ENCODE results near the gene CP. TPM values are rescaled to one million over a fixed set of nuclear protein-coding genes. Genes with fewer than 3 reads are reported as not detected.

Gene CP
- total RNA-seq, 5 donors from 2014 or later (not counting 1 experiment from before 2014, with no cell fraction given) = 0.69 to 1.9 (median 0.73) TPM; not detected in 2

DNA sequence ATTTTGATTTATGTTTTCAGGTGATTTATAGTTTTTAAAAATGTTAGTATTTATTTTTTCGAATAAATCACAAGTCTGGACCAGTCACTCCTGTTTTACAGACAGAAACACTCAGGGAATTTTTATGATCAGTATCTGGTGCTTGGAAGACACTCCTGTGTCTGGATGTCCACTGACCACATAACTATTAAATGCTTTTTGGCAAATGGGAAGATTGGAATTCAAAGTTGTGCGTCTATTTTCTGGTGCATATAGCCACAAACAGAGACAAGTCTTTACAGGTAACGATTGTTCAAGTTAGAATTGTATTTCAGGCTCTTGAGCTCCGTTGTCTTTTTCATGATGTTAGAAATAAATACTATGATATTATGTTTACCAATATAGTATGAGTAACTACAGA, 12.2 kb downstream of the CP start:
- Histone ChIP-seq H3K4me3 (ENCODE audit: control insufficient read depth in 1 of 2, extremely low read depth in 1 of 2, low read length in 1 of 2) (no peak overlapping the region), H3K27ac (ENCODE audit: low read length) (no peak overlapping the region), H3K9me3 (no peaks in the 10 kb centered on the region), H3K36me3 (ENCODE audit: control insufficient read depth in 2 of 2, extremely low read depth in 1 of 2, insufficient read depth in 1 of 2, low read length in 1 of 2) (no peaks in the 10 kb centered on the region), H3K4me1 (ENCODE audit: control insufficient read depth in 1 of 2, extremely low read depth in 1 of 2, insufficient read depth in 2 of 2, low read length in 2 of 2) (no peaks in the 10 kb centered on the region), H3K27me3 (replicated peaks in 1 of 2; ENCODE audit: control insufficient read depth in 2 of 2, extremely low read depth in 1 of 2, insufficient read depth in 2 of 2, low read length in 1 of 2) (no peaks in the 10 kb centered on the region)
- ChIA-PET POLR2A (no interaction called here), CTCF (interaction anchor here in 1 of 2 donors (0.7 kb wide), 1 partner anchor 218 kb away, joined by 3 read pairs; no protein-coding TSS in a partner anchor)
- Mint-ChIP-seq H3K4me1 (no peaks in the 10 kb centered on the region), H3K9me3 (no peaks in the 10 kb centered on the region), H3K27ac (no peak overlapping the region), H3K27me3 (peaks cover 6 to 13% of the 10 kb centered on the region in 2 donors), H3K36me3 (no peaks in the 10 kb centered on the region), H3K4me3 (no peak overlapping the region)
- WGBS (ENCODE audit: insufficient coverage) = no CpG with 5 or more reads among the region's 4 CpGs
- DNase-seq (no peak), ATAC-seq (replicated peaks in 1 of 4) (no peak)

DNA sequence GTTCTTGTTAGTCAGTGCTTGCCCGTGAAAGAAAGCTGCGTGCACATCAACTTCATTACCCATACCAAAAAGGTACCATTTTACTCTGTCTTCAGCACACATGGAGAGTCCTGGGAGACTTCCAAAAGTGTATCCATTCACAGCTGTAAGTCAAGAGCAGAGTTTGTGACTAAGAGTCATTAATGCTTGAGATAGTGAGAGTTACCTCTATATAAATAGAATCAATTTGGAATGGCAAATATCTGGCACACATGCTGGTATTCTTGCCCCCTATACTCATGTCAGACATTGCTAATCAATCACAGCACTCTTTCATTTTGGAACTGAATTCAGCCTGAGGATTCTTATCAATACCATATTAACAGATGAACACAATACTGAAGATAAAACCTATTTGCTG, 14.2 kb downstream of the CP start:
- no CpG with 5 or more reads among the region's 2 CpGs for WGBS (ENCODE audit: insufficient coverage)
- DNase-seq (no peak), ATAC-seq (replicated peaks in 1 of 4) (no peak)
- Histone ChIP-seq H3K27me3 (replicated peaks in 1 of 2; ENCODE audit: control insufficient read depth in 2 of 2, extremely low read depth in 1 of 2, insufficient read depth in 2 of 2, low read length in 1 of 2) (peaks cover 0 to 5% of the 10 kb centered on the region in 2 experiments), H3K36me3 (ENCODE audit: control insufficient read depth in 2 of 2, extremely low read depth in 1 of 2, insufficient read depth in 1 of 2, low read length in 1 of 2) (no peaks in the 10 kb centered on the region), H3K27ac (ENCODE audit: low read length) (no peak overlapping the region), H3K9me3 (no peaks in the 10 kb centered on the region), H3K4me3 (ENCODE audit: control insufficient read depth in 1 of 2, extremely low read depth in 1 of 2, low read length in 1 of 2) (no peak overlapping the region), H3K4me1 (ENCODE audit: control insufficient read depth in 1 of 2, extremely low read depth in 1 of 2, insufficient read depth in 2 of 2, low read length in 2 of 2) (peaks cover 0 to 5% of the 10 kb centered on the region in 2 experiments)
- H3K27me3 Mint-ChIP-seq = peaks cover 6 to 20% of the 10 kb centered on the region in 2 donors
- ChIA-PET POLR2A (no interaction called here), CTCF (no interaction called here)
- H3K27ac Mint-ChIP-seq = no peak overlapping the region
- H3K36me3 Mint-ChIP-seq = no peaks in the 10 kb centered on the region
- H3K9me3 Mint-ChIP-seq = no peaks in the 10 kb centered on the region
- peaks cover 0 to 6% (median 6%) of the 10 kb centered on the region in 3 donors for H3K4me1 Mint-ChIP-seq
- H3K4me3 Mint-ChIP-seq = no peak overlapping the region

DNA sequence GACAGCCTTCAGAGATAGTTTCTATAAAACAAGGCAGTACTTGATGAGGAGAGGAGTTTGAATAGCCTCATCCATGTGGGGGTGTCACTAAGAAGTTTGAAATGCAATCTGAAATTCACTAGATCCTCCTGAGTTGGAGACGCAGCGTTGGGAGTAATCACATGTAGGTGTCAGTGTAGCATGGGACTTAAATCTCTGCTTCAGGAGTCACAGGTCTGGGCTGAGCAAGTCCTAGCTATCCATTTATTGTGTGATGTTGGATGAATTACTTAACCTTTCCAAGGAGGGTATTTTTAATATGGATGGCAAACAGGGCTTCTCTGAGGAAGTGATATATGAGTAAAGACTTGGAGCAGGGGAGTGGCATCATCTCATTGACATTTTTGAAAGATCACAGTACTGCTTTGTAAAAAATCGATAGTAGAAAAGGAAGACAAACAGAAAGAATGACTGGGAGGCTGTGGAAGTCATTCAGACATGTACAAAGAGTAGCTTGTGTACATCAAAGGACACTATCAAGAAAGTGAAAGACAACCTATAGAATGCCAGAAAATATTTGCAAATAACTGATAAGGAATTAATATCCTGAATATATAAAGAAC, 17.1 kb downstream of the CP start:
- Mint-ChIP-seq H3K27ac (no peak overlapping the region), H3K4me3 (no peak overlapping the region), H3K9me3 (no peaks in the 10 kb centered on the region), H3K36me3 (no peaks in the 10 kb centered on the region), H3K27me3 (peaks cover 0 to 19% of the 10 kb centered on the region in 2 donors), H3K4me1 (peaks cover 0 to 6% (median 6%) of the 10 kb centered on the region in 3 donors)
- ChIA-PET CTCF (no interaction called here), POLR2A (no interaction called here)
- Histone ChIP-seq H3K4me1 (ENCODE audit: control insufficient read depth in 1 of 2, extremely low read depth in 1 of 2, insufficient read depth in 2 of 2, low read length in 2 of 2) (peaks cover 0 to 5% of the 10 kb centered on the region in 2 experiments), H3K9me3 (no peaks in the 10 kb centered on the region), H3K27ac (ENCODE audit: low read length) (no peak overlapping the region), H3K36me3 (ENCODE audit: control insufficient read depth in 2 of 2, extremely low read depth in 1 of 2, insufficient read depth in 1 of 2, low read length in 1 of 2) (no peaks in the 10 kb centered on the region), H3K27me3 (replicated peaks in 1 of 2; ENCODE audit: control insufficient read depth in 2 of 2, extremely low read depth in 1 of 2, insufficient read depth in 2 of 2, low read length in 1 of 2) (peaks cover 0 to 5% of the 10 kb centered on the region in 2 experiments), H3K4me3 (ENCODE audit: control insufficient read depth in 1 of 2, extremely low read depth in 1 of 2, low read length in 1 of 2) (no peak overlapping the region)
- ATAC-seq (replicated peaks in 1 of 4) (no peak), DNase-seq (no peak)
- WGBS (ENCODE audit: insufficient coverage) = 100% methylated on average over 2 of the region's 3 CpGs

DNA sequence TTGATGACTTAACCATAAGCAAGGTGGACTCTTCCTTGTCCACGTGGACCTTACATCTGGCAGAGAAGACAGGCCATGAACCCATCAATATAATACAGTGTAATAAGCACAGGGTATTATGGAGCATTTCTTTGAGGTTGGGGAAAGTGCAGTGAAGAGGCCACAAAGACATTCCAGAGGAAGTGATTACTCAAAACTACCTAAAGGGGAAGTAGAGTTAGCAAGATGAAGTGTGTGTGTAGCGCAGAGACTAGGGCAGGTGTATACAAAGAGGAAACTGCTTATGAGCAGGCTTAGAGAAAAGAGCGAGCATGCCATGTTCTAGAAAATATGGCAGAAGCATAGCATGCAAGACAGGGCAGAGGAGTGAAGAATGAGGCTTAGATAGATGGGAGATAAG, 17.9 kb downstream of the CP start:
- Histone ChIP-seq H3K4me1 (ENCODE audit: control insufficient read depth in 1 of 2, extremely low read depth in 1 of 2, insufficient read depth in 2 of 2, low read length in 2 of 2) (peaks cover 0 to 5% of the 10 kb centered on the region in 2 experiments), H3K27ac (ENCODE audit: low read length) (no peak overlapping the region), H3K9me3 (no peaks in the 10 kb centered on the region), H3K27me3 (replicated peaks in 1 of 2; ENCODE audit: control insufficient read depth in 2 of 2, extremely low read depth in 1 of 2, insufficient read depth in 2 of 2, low read length in 1 of 2) (peaks cover 0 to 5% of the 10 kb centered on the region in 2 experiments), H3K36me3 (ENCODE audit: control insufficient read depth in 2 of 2, extremely low read depth in 1 of 2, insufficient read depth in 1 of 2, low read length in 1 of 2) (no peaks in the 10 kb centered on the region), H3K4me3 (ENCODE audit: control insufficient read depth in 1 of 2, extremely low read depth in 1 of 2, low read length in 1 of 2) (no peak overlapping the region)
- no peaks in the 10 kb centered on the region for H3K9me3 Mint-ChIP-seq
- WGBS (ENCODE audit: insufficient coverage) = 0% methylated on average over 1 of the region's 3 CpGs
- no peak overlapping the region for H3K4me3 Mint-ChIP-seq
- DNase-seq (no peak), ATAC-seq (replicated peaks in 1 of 4) (no peak)
- no peak overlapping the region for H3K27ac Mint-ChIP-seq
- no peaks in the 10 kb centered on the region for H3K36me3 Mint-ChIP-seq
- peaks cover 0 to 15% of the 10 kb centered on the region in 2 donors for H3K27me3 Mint-ChIP-seq
- peaks cover 0 to 6% (median 6%) of the 10 kb centered on the region in 3 donors for H3K4me1 Mint-ChIP-seq
- POLR2A ChIA-PET = no interaction called here
- CTCF ChIA-PET = no interaction called here

DNA sequence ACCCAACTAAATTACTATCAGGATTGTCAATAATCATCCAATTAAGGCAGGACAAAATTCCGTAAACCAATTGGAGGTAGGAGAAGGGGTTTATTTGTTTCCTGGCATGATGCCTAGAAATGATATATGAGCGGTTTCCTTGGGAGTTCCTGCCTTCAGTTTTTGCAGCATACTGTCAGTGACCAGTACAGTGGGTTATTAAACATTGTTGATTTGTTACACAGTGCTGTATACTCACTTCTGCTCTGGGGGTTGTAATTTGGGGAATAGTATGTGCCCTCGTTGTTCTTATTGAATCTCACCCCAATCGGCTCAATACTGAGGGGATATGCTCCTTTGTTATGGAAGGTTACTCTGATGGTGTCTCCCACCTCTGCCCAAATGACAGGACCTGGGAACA, 22.2 kb downstream of the CP start:
- H3K36me3 Mint-ChIP-seq = no peaks in the 10 kb centered on the region
- DNase-seq = no peak

DNA sequence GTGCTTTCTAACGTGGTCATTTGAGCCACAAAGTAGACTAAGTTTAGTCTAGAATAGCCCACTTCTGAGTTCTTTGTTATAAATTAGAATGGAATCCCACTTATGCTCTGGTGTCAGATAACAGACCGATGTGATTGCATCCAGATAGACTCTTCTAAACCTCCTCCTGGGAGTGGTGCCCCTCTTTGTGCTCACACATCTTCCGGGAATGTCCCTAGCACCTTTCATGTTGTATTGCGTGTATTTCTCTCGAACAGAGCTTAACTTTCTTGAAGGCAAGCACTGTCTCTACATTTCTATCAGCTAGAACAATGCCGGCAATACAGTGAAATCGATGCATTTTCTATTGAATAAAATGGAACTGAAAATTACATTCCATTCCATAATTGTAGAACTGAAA, 23.0 kb downstream of the CP start:
- Histone ChIP-seq H3K27ac (ENCODE audit: low read length) (no peak overlapping the region), H3K36me3 (ENCODE audit: control insufficient read depth in 2 of 2, extremely low read depth in 1 of 2, insufficient read depth in 1 of 2, low read length in 1 of 2) (no peaks in the 10 kb centered on the region), H3K4me3 (ENCODE audit: control insufficient read depth in 1 of 2, extremely low read depth in 1 of 2, low read length in 1 of 2) (no peak overlapping the region), H3K4me1 (ENCODE audit: control insufficient read depth in 1 of 2, extremely low read depth in 1 of 2, insufficient read depth in 2 of 2, low read length in 2 of 2) (peaks cover 0 to under 1% of the 10 kb centered on the region in 2 experiments), H3K27me3 (replicated peaks in 1 of 2; ENCODE audit: control insufficient read depth in 2 of 2, extremely low read depth in 1 of 2, insufficient read depth in 2 of 2, low read length in 1 of 2) (peaks cover 0 to 7% of the 10 kb centered on the region in 2 experiments), H3K9me3 (no peaks in the 10 kb centered on the region)
- Mint-ChIP-seq H3K4me3 (no peak overlapping the region), H3K27ac (no peak overlapping the region), H3K9me3 (no peaks in the 10 kb centered on the region), H3K27me3 (peaks cover 4 to 8% of the 10 kb centered on the region in 2 donors), H3K4me1 (peaks cover under 1 to 6% (median 1%) of the 10 kb centered on the region in 3 donors), H3K36me3 (no peaks in the 10 kb centered on the region)
- ChIA-PET POLR2A (no interaction called here), CTCF (no interaction called here)
- WGBS (ENCODE audit: insufficient coverage) = 78% methylated on average over 3 of the region's 7 CpGs
- DNase-seq = no peak
- no peak for ATAC-seq (replicated peaks in 1 of 4)

More for the DNA sequence above, 22.2 kb downstream of the CP start:
- ChIA-PET CTCF (interaction anchor here in 1 of 2 donors (0.5 kb wide), 1 partner anchor 734 kb away, joined by 5 read pairs; no protein-coding TSS in a partner anchor), POLR2A (no interaction called here)
- Histone ChIP-seq H3K36me3 (ENCODE audit: control insufficient read depth in 2 of 2, extremely low read depth in 1 of 2, insufficient read depth in 1 of 2, low read length in 1 of 2) (no peaks in the 10 kb centered on the region), H3K27ac (ENCODE audit: low read length) (no peak overlapping the region), H3K4me1 (ENCODE audit: control insufficient read depth in 1 of 2, extremely low read depth in 1 of 2, insufficient read depth in 2 of 2, low read length in 2 of 2) (peaks cover 0 to 5% of the 10 kb centered on the region in 2 experiments), H3K4me3 (ENCODE audit: control insufficient read depth in 1 of 2, extremely low read depth in 1 of 2, low read length in 1 of 2) (no peak overlapping the region), H3K9me3 (no peaks in the 10 kb centered on the region), H3K27me3 (replicated peaks in 1 of 2; ENCODE audit: control insufficient read depth in 2 of 2, extremely low read depth in 1 of 2, insufficient read depth in 2 of 2, low read length in 1 of 2) (peaks cover 0 to 7% of the 10 kb centered on the region in 2 experiments)
- WGBS (ENCODE audit: insufficient coverage) = no CpG with 5 or more reads among the region's 4 CpGs
- Mint-ChIP-seq H3K4me1 (peaks cover 1 to 12% (median 6%) of the 10 kb centered on the region in 3 donors), H3K27me3 (peaks cover 4 to 11% of the 10 kb centered on the region in 2 donors), H3K9me3 (no peaks in the 10 kb centered on the region), H3K4me3 (no peak overlapping the region), H3K27ac (no peak overlapping the region)
- no peak for ATAC-seq (replicated peaks in 1 of 4)
